Gastrocnemius medialis (tissue), 4 donors: ENCODE measurements around the gene FUCA2. TPM values are rescaled to one million over a fixed set of nuclear protein-coding genes. Genes with fewer than 3 reads are reported as not detected.
A peak's percentile ranks its signal among the peaks of the same experiment; 100 is the strongest.
"Not testable (repeated sequence)": the region's sequence is repeated elsewhere in the genome, so short reads cannot be mapped to it uniquely, and the experiment has no call there.

Experiments
- ATAC-seq, 2 donors: fragments of 150-250 bp; one replicate each; pipeline ENCODE4 v1.9.1; 2016
- DNase-seq, 2 donors: peaks; one replicate each; pipeline ENCODE4 v3.0.0-alpha.2; 2019
- H3K27ac ChIP-seq, 4 donors: fragments of 200-600 bp; sonication (generic); 1 replicate in 1 of 4; 2 replicates in 3 of 4; pipeline ENCODE4 v1.5.1; 2016 to 2018; ENCODE audit warnings: mild to moderate bottlenecking in 2 of 4, moderate library complexity in 1 of 4
- H3K27me3 ChIP-seq, 3 donors: fragments of 200-600 bp; sonication (generic) in 2 of 3; 1 replicate in 1 of 3; 2 replicates in 2 of 3; pipeline versions ENCODE4 v1.5.1 to v1.6.0; 2016 to 2019; ENCODE audit warnings: mild to moderate bottlenecking in 1 of 3, moderate library complexity in 1 of 3
- H3K36me3 ChIP-seq, 2 donors: fragments of 200-600 bp; sonication (generic) in 1 of 2; one replicate each; pipeline ENCODE4 v1.5.1; 2017 to 2018
- H3K4me1 ChIP-seq, 2 donors: fragments of 200-600 bp; sonication (generic) in 1 of 2; one replicate each; pipeline ENCODE4 v1.5.1; 2016 to 2017; ENCODE audit warnings: mild to moderate bottlenecking in 2 of 2
- H3K4me3 ChIP-seq, 4 donors: fragments of 200-600 bp; sonication (generic) in 3 of 4; 1 replicate in 1 of 4; 2 replicates in 3 of 4; pipeline ENCODE4 v1.5.1; 2016 to 2019; ENCODE audit warnings: mild to moderate bottlenecking in 2 of 4
- H3K9me3 ChIP-seq, 3 donors: fragments of 200-600 bp; sonication (generic) in 2 of 3; 1 replicate in 1 of 3; 2 replicates in 2 of 3; pipeline ENCODE4 v1.5.1; 2016 to 2019
- POLR2A ChIP-seq, 2 donors: fragments of 450-650 bp; IDR thresholded peaks; one replicate each; pipeline ENCODE4 v1.6.1; 2017; ENCODE audit warnings: antibody characterized with exemption in 2 of 2, mild to moderate bottlenecking in 2 of 2, moderate library complexity in 2 of 2
- in situ Hi-C, 4 donors: fragments of 200-750 bp; cut with MboI; loops; one replicate each; pipeline versions ENCODE4 v1.15.0 to v1.8.0; 2017; ENCODE audit warnings: low sequenced_read_pairs in 4 of 4
- intact Hi-C: fragments of 100-400 bp; cut with DNase I; formaldehyde crosslinking; loops from one replicate; pipeline ENCODE4 v1.15.1; 2023; ENCODE audit warnings: low total_unique reads
- total RNA-seq, 4 donors: library from RNA; depleted of rRNA; stranded (reverse); fragments of >200 nt; gene quantifications; one replicate each; pipeline versions ENCODE4 v1.1.0 to v1.2.3, GENCODE V29; 2016
- TF ChIP-seq, protein P1 (sequence below), 5 experiments: fragments of 450-650 bp in 3 of 5; fragments of 200-600 bp in 2 of 5; sonication (generic) in 2 of 5; IDR thresholded peaks in 4 of 5; conservative IDR thresholded peaks in 1 of 5; 1 replicate in 4 of 5; 2 replicates in 1 of 5; pipeline ENCODE4 v1.5.1; 2016 to 2019; ENCODE audit warnings: antibody characterized with exemption in 5 of 5, mild to moderate bottlenecking in 3 of 5, moderate library complexity in 3 of 5

Gene FUCA2
- total RNA-seq, 4 donors from 2014 or later: 2.9 to 13.9 (median 6.3) TPM

GRCh38 chr6:143451531-143451930 lies 60.0 kb downstream of the FUCA2 start:
- Histone ChIP-seq H3K4me3 (peak overlapping the region; percentile 62 to 87 (median 74)), H3K27ac (peak overlapping the region; percentile 78 to 87 (median 84)), H3K36me3 (no peaks in the 10 kb centered on the region), H3K27me3 (no peaks in the 10 kb centered on the region), H3K4me1 (peaks cover 18 to 23% of the 10 kb centered on the region in 2 donors), H3K9me3 (no peaks in the 10 kb centered on the region)
- ATAC-seq: no peak
- DNase-seq: no peak
- in situ Hi-C loops (no loop called here), intact Hi-C loops (loop anchor here (2.0 kb wide), 2 partner anchors 391 kb away; partner anchors contain the start of genes AIG1 and LTV1)
- TF ChIP-seq, protein P1, sequence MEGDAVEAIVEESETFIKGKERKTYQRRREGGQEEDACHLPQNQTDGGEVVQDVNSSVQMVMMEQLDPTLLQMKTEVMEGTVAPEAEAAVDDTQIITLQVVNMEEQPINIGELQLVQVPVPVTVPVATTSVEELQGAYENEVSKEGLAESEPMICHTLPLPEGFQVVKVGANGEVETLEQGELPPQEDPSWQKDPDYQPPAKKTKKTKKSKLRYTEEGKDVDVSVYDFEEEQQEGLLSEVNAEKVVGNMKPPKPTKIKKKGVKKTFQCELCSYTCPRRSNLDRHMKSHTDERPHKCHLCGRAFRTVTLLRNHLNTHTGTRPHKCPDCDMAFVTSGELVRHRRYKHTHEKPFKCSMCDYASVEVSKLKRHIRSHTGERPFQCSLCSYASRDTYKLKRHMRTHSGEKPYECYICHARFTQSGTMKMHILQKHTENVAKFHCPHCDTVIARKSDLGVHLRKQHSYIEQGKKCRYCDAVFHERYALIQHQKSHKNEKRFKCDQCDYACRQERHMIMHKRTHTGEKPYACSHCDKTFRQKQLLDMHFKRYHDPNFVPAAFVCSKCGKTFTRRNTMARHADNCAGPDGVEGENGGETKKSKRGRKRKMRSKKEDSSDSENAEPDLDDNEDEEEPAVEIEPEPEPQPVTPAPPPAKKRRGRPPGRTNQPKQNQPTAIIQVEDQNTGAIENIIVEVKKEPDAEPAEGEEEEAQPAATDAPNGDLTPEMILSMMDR (IDR thresholded peaks at IDR 0.05 in 4 of 5, conservative IDR thresholded peaks at IDR 0.05 in 1 of 5): no peak
- TF ChIP-seq POLR2A (IDR thresholded peaks at IDR 0.05): no peak

DNA sequence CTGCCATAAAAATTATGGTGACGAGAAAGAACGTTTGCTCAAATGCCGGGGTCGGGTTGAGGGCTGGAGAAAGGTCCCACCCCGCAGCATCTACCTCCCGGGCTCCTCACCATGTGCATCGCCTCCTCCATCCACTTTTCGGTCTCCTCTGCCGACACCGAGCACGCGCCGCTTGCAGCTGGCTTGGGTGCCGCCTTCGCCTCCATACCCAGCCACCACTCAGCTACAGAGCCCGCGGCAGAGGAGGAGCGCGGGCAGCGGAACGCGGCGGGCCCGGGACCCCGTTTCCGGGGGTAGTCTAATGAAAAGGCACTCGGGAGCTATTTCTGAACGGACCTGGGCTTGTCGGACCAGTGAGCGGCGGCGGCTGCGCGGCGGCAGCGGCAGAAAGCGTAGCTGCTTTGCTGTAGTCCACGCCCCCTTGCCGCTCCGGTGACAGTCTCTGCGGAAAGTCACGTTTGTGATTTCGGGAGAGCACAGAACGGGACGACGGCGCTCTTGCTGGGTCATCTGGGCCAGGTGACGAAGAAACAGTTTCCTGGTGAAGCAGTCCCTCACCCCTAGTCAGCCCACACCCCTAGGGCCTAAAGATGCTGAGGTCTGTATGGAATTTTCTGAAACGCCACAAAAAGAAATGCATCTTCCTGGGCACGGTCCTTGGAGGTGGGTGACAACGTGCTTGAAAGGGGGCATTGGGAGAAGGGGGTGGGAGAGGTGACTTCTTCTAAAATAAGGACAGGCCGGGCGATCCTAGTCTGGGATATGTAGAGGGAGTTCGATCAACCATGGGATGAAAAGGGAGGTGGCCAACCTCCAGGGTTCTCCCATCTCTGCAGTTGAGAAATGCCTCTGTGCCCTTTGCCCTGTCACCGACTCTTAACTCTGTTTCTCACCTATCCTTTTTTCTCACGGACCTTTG lies 60.8 kb downstream of the FUCA2 start, which contains the start of the genes ADAT2 and PEX3:
ADAT2 (minus strand) TSS at position 243 of the 919 bp plus-strand sequence; CDS start at position 206, 37 bp downstream.
PEX3 (plus strand) TSS at position 353 of the 919 bp plus-strand sequence; CDS start at position 591, 238 bp downstream.
- DNase-seq (peak; percentile 88 to 92), ATAC-seq (peak; percentile 96)
- Histone ChIP-seq H3K4me3 (peak within 1 kb of the TSS; percentile 62 to 87 (median 74)), H3K36me3 (no peaks in the 10 kb centered on the region), H3K4me1 (peaks cover 18 to 23% of the 10 kb centered on the region in 2 donors), H3K27ac (peak within 1 kb of the TSS; percentile 78 to 87 (median 84)), H3K9me3 (no peaks in the 10 kb centered on the region), H3K27me3 (no peaks in the 10 kb centered on the region)
- TF ChIP-seq, protein P1 (IDR thresholded peaks at IDR 0.05 in 4 of 5, conservative IDR thresholded peaks at IDR 0.05 in 1 of 5): no peak
- peak; percentile 50 to 77 for TF ChIP-seq POLR2A (IDR thresholded peaks at IDR 0.05)
- in situ Hi-C loops: no loop called here
- intact Hi-C loops: loop anchor here (2.0 kb wide), 2 partner anchors 390 to 392 kb away; partner anchors contain the start of genes AIG1 and LTV1

DNA sequence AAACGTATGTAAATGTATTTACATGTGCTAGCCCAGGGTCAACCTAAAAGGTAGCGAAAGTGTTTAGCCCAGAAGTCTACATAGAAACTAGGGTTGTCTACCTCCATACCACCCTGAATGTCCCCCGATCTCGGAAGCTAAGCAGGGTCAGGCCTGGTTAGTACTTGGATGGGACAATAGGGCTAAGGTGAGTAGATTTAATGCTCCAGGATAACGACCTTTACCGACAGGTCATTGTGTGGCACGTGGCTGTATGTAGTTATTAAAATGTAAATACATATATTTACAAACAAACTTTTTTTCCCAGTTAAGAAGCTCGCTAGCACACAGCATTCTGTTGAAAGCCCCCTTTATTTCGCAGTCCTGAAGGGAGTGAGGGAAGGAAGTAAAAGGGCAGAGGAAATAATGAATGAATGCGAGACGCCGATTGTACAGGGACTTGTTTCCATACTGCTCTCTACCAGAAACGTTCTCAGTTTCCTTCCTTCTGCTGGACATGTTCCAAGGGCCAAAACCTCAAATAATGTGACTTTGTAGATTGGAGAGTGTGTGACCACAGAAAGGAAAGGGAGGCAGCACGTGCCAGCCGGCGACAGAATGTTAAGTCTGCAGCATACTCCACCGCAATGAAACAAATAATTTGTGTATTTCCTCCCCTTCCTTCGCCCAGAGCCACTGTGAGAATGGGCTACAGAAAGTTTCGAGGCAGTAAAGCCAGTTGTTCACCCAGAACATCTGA lies 61.6 kb downstream of the FUCA2 start:
- Histone ChIP-seq H3K4me3 (peak overlapping the region; percentile 62 to 87 (median 74)), H3K9me3 (no peaks in the 10 kb centered on the region), H3K36me3 (no peaks in the 10 kb centered on the region), H3K27ac (peak overlapping the region; percentile 78 to 87 (median 84)), H3K4me1 (peaks cover 18 to 23% of the 10 kb centered on the region in 2 donors), H3K27me3 (no peaks in the 10 kb centered on the region)
- in situ Hi-C loops (no loop called here), intact Hi-C loops (loop anchor here (2.0 kb wide), 2 partner anchors 389 to 393 kb away; partner anchors contain the start of genes AIG1 and LTV1)
- peak; percentile 10 to 14 for ATAC-seq
- DNase-seq: peak in 1 of 2 donors; percentile 12
- TF ChIP-seq POLR2A (IDR thresholded peaks at IDR 0.05): no peak
- TF ChIP-seq, protein P1 (IDR thresholded peaks at IDR 0.05 in 4 of 5, conservative IDR thresholded peaks at IDR 0.05 in 1 of 5): no peak

DNA sequence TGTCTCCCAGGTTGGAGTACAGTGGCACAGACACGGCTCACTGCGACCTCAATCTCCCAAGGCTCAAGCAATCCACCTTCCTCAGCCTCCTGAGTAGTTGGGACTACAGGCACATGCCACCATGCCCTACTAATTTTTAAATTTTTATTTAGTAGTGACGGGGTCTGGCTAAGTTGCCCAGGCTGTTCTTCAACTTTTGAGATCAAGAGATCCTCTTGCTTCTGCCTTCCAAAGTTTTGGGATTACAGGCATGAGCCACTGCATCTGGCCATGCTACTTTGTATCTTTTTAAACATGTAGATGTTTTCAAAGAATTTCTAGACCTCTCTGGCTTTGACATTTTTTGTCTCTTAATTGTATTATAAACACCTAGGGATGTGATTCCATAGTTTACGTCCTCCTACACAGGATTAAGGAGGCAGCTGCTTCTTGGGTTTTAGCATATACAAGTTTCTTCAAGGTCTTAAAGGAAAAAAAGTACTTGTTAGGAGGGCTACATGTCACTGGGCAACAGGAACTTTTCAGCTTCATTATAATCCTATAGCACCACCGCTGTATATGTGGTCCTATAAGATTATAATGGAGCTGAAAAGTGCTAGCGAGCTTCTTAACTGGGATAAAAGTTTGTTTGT lies 62.3 kb downstream of the FUCA2 start:
- TF ChIP-seq POLR2A (IDR thresholded peaks at IDR 0.05): no peak
- TF ChIP-seq, protein P1 (IDR thresholded peaks at IDR 0.05 in 4 of 5, conservative IDR thresholded peaks at IDR 0.05 in 1 of 5): no peak
- H3K27ac ChIP-seq: peak overlapping the region in 1 of 4 donors; percentile 82
- DNase-seq (no peak), ATAC-seq (no peak)
- intact Hi-C loops (no loop called here), in situ Hi-C loops (no loop called here)
- H3K27me3 ChIP-seq: no peaks in the 10 kb centered on the region
- H3K36me3 ChIP-seq: no peaks in the 10 kb centered on the region
- peak overlapping the region; percentile 62 to 87 (median 74) for H3K4me3 ChIP-seq
- H3K9me3 ChIP-seq: no peaks in the 10 kb centered on the region
- peaks cover 18 to 23% of the 10 kb centered on the region in 2 donors for H3K4me1 ChIP-seq

GRCh38 chr6:143447865-143448264 lies 63.7 kb downstream of the FUCA2 start:
- H3K4me1 ChIP-seq: peaks cover 18 to 23% of the 10 kb centered on the region in 2 donors
- H3K4me3 ChIP-seq, in situ Hi-C loops, ATAC-seq, H3K36me3 ChIP-seq, H3K9me3 ChIP-seq, H3K27ac ChIP-seq, H3K27me3 ChIP-seq, DNase-seq, intact Hi-C loops: not testable (repeated sequence)
